Uterus (tissue), 2 donors: ENCODE results near the gene AK4.

Experiments
- POLR2A ChIP-seq, 2 donors: fragments of 450-650 bp; IDR thresholded peaks; one replicate each; pipeline ENCODE4 v1.6.1; 2016; ENCODE audit warnings: antibody characterized with exemption in 2 of 2, mild to moderate bottlenecking in 1 of 2, moderate library complexity in 1 of 2
- TF ChIP-seq, protein P1 (sequence below), 4 experiments: fragments of 200-600 bp in 2 of 4; fragments of 450-650 bp in 2 of 4; sonication (generic) in 2 of 4; IDR thresholded peaks; one replicate each; pipeline ENCODE4 v1.5.1; 2016 to 2019; ENCODE audit warnings: antibody characterized with exemption in 4 of 4, mild to moderate bottlenecking in 2 of 4, moderate library complexity in 1 of 4

DNA sequence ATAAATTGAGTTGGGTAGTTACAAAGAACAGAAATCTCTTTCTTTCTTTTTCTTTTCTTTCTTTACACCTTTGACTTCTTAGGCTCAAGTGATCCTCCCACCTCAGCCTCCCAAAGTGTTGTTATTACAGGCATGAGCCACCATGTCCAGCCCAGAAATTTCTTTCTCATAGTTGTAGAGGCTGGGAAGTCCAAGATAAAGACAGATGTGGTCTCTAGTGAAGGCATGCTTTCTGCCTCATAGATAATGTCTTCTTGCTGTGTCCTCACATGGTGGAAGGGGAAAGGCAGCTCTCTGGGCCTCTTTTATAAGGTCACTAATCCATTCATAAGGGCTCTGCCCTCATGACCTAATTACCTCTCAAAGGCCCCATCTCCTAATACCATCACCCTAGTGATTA, 97.3 kb downstream of the AK4 start:
- TF ChIP-seq, protein P1, sequence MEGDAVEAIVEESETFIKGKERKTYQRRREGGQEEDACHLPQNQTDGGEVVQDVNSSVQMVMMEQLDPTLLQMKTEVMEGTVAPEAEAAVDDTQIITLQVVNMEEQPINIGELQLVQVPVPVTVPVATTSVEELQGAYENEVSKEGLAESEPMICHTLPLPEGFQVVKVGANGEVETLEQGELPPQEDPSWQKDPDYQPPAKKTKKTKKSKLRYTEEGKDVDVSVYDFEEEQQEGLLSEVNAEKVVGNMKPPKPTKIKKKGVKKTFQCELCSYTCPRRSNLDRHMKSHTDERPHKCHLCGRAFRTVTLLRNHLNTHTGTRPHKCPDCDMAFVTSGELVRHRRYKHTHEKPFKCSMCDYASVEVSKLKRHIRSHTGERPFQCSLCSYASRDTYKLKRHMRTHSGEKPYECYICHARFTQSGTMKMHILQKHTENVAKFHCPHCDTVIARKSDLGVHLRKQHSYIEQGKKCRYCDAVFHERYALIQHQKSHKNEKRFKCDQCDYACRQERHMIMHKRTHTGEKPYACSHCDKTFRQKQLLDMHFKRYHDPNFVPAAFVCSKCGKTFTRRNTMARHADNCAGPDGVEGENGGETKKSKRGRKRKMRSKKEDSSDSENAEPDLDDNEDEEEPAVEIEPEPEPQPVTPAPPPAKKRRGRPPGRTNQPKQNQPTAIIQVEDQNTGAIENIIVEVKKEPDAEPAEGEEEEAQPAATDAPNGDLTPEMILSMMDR (IDR thresholded peaks at IDR 0.05), result no peak
- TF ChIP-seq POLR2A (IDR thresholded peaks at IDR 0.05), result no peak
